Measurements from ENCODE around the gene MMP24.

Gene MMP24

DNA sequence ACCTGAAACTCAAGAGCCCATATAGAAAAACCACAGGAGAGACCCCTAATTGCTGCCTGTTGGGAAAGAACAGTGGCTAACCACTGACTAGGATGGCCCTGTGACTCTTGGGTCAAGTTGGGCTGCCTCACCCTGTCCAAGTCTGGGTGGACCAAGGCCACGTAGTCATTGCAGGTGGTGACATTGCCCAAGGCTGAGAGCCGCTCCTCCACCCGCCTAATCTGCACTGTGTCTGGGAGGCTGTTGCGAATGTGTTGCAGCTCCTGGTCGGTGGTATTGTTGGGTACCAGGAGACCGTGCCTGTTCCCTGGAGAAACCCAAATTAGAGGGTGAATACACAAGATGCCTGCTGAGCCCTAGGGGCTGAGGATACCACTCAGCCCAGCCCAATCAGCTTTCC is 54.0 kb downstream of the MMP24 start:
- Histone ChIP-seq H4K20me1 (ENCODE audit: insufficient read depth, low read length) (no peaks in the 10 kb centered on the region), H3K9me2 (ENCODE audit: low read depth, low read length) (no peaks in the 10 kb centered on the region), H3F3A (ENCODE audit: insufficient read depth, low read length) (peaks cover 5% of the 10 kb centered on the region), H3K9me3 (ENCODE audit: low read length) (no peaks in the 10 kb centered on the region), H3K9ac (ENCODE audit: low read length) (no peak overlapping the region), H2AFZ (ENCODE audit: low read length) (no peak overlapping the region), H3K27me3 (ENCODE audit: insufficient read depth, low read length) (no peaks in the 10 kb centered on the region), H3K4me3 (ENCODE audit: low read depth, low read length, poor library complexity, severe bottlenecking) (no peak overlapping the region), H3K27ac (ENCODE audit: low read depth, low read length, poor library complexity, severe bottlenecking) (no peak overlapping the region), H3K4me2 (ENCODE audit: low read length) (no peak overlapping the region), H3K79me2 (ENCODE audit: insufficient read depth, low read length) (peaks cover 12% of the 10 kb centered on the region), H3K4me1 (ENCODE audit: insufficient read depth, low read length, severe bottlenecking) (peaks cover 31% of the 10 kb centered on the region), H3K36me3 (ENCODE audit: insufficient read depth, low read length) (peaks cover 55% of the 10 kb centered on the region)
- TF ChIP-seq EZH2 (IDR thresholded peaks at IDR 0.05; ENCODE audit: borderline replicate concordance, low read length): no peak
- no peak for TF ChIP-seq CTCF (IDR thresholded peaks at IDR 0.05; ENCODE audit: low read length)

- Histone ChIP-seq H3K9me3 (ENCODE audit: low read length) (no peaks in the 10 kb centered on the region), H3F3A (ENCODE audit: insufficient read depth, low read length) (peaks cover 5% of the 10 kb centered on the region), H3K4me2 (ENCODE audit: low read length) (no peak overlapping the region), H4K20me1 (ENCODE audit: insufficient read depth, low read length) (no peaks in the 10 kb centered on the region), H3K36me3 (ENCODE audit: insufficient read depth, low read length) (peaks cover 47% of the 10 kb centered on the region), H3K27ac (ENCODE audit: low read depth, low read length, poor library complexity, severe bottlenecking) (no peak overlapping the region), H3K9ac (ENCODE audit: low read length) (no peak overlapping the region), H3K4me3 (ENCODE audit: low read depth, low read length, poor library complexity, severe bottlenecking) (no peak overlapping the region), H3K9me2 (ENCODE audit: low read depth, low read length) (no peaks in the 10 kb centered on the region), H3K79me2 (ENCODE audit: insufficient read depth, low read length) (peaks cover 12% of the 10 kb centered on the region), H2AFZ (ENCODE audit: low read length) (no peak overlapping the region), H3K4me1 (ENCODE audit: insufficient read depth, low read length, severe bottlenecking) (peaks cover 29% of the 10 kb centered on the region), H3K27me3 (ENCODE audit: insufficient read depth, low read length) (no peaks in the 10 kb centered on the region)
- TF ChIP-seq CTCF (IDR thresholded peaks at IDR 0.05; ENCODE audit: low read length): no peak
- no peak for TF ChIP-seq EZH2 (IDR thresholded peaks at IDR 0.05; ENCODE audit: borderline replicate concordance, low read length)
These were observed 55.1 kb downstream of the MMP24 start for GRCh38 chr20:35281506-35282101.

DNA sequence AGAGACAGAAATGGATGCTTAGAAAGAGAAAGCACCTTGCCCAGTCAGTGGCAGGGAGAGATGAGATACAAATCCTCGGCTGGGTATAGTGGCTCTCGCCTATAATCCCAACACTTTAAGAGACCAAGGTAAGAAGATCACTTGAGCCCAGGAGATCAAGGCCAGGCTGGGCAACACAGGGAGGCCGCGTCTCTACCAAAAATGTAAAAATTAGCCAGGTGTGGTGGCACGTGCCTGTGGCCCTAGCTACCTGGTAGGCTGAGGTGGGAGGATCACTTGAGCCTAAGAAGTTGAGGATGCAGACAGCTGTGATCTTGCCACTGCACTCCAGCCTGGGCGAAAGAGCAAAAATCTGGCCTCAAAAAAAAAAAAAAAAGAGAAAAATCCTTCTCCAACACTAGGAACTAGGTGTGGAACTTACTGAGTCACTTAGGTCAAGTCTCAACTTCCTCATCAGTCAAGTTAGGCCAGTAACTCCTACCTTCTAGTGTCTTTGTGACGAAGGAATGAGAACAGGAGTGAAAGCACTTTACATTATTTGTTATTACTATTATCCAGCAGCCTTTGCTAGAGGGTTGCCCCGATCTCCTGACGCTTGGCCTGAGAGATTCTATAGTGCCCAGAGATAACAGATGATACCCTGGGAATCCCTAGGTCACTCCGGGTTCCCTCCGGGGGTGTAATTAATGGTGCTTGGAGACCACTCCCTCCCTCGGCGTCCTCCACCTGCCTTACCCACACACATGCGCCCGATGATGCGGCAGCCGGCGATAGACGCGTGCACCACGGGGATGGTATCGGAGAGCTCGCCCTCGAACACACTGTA is 57.2 kb downstream of the MMP24 start:
- H3F3A ChIP-seq (ENCODE audit: insufficient read depth, low read length): peaks cover under 1% of the 10 kb centered on the region
- no peaks in the 10 kb centered on the region for H3K27me3 ChIP-seq (ENCODE audit: insufficient read depth, low read length)
- H4K20me1 ChIP-seq (ENCODE audit: insufficient read depth, low read length): no peaks in the 10 kb centered on the region
- H3K4me2 ChIP-seq (ENCODE audit: low read length): peak overlapping the region; percentile 89
- H3K4me1 ChIP-seq (ENCODE audit: insufficient read depth, low read length, severe bottlenecking): peaks cover 18% of the 10 kb centered on the region
- no peak overlapping the region for H3K27ac ChIP-seq (ENCODE audit: low read depth, low read length, poor library complexity, severe bottlenecking)
- no peak overlapping the region for H2AFZ ChIP-seq (ENCODE audit: low read length)
- H3K79me2 ChIP-seq (ENCODE audit: insufficient read depth, low read length): peaks cover 12% of the 10 kb centered on the region
- H3K9ac ChIP-seq (ENCODE audit: low read length): peak overlapping the region; percentile 84
- peak overlapping the region; percentile 85 for H3K4me3 ChIP-seq (ENCODE audit: low read depth, low read length, poor library complexity, severe bottlenecking)
- no peak for TF ChIP-seq EZH2 (IDR thresholded peaks at IDR 0.05; ENCODE audit: borderline replicate concordance, low read length)
- TF ChIP-seq CTCF (IDR thresholded peaks at IDR 0.05; ENCODE audit: low read length): no peak
- no peaks in the 10 kb centered on the region for H3K9me3 ChIP-seq (ENCODE audit: low read length)
- H3K9me2 ChIP-seq (ENCODE audit: low read depth, low read length): no peaks in the 10 kb centered on the region
- H3K36me3 ChIP-seq (ENCODE audit: insufficient read depth, low read length): peaks cover 37% of the 10 kb centered on the region

All from OCI-LY1 (cell line).